WTC11 (cell line): ENCODE measurements around the gene LENEP. TPM values are rescaled to one million over a fixed set of nuclear protein-coding genes. Genes with fewer than 3 reads are reported as not detected.

Source experiments
- ATAC-seq: fragments of 200-7000 bp; cut with Tn5 transposase; 2 replicates; pipeline ENCODE4 v1.10.0; 2021; ENCODE audit warnings: mild to moderate bottlenecking, moderate library complexity
- CTCF ChIA-PET: fragments of 300-600 bp; sonication (Branson Sonifier 250); formaldehyde crosslinking; loops from one replicate; lab custom pipeline; 2021; ENCODE audit warnings: antibody characterized with exemption; lab: Charles Lee
- POLR2A ChIA-PET: fragments of 350-600 bp; sonication (Branson Sonifier 250); formaldehyde crosslinking; loops from one replicate; lab custom pipeline; 2021; ENCODE audit warnings: antibody characterized with exemption; lab: Charles Lee
- DNase-seq: peaks from one replicate; pipeline ENCODE4 v3.0.0; 2021; ENCODE audit warnings: low spot score
- H3K27ac Mint-ChIP-seq: 2 replicates; pipeline ENCODE4 v1.8.0; 2021; ENCODE audit warnings: mixed read lengths
- H3K27me3 Mint-ChIP-seq: 2 replicates; pipeline ENCODE4 v1.8.0; 2021; ENCODE audit warnings: low read depth, mild to moderate bottlenecking, moderate library complexity, mixed read lengths
- H3K36me3 Mint-ChIP-seq: 2 replicates; pipeline ENCODE4 v1.8.0; 2021; ENCODE audit warnings: mixed read lengths
- H3K4me1 Mint-ChIP-seq: 2 replicates; pipeline ENCODE4 v1.8.0; 2022; ENCODE audit warnings: mixed read lengths
- H3K4me3 Mint-ChIP-seq: 2 replicates; pipeline ENCODE4 v1.8.0; 2021; ENCODE audit warnings: mild to moderate bottlenecking, moderate library complexity, mixed read lengths
- H3K9me3 Mint-ChIP-seq: 2 replicates; pipeline ENCODE4 v1.8.0; 2021; ENCODE audit warnings: mixed read lengths
- ATF1 ChIP-seq: sonication (generic); formaldehyde crosslinking; IDR thresholded peaks from 2 replicates; pipeline ENCODE4 v1.8.1; 2023; ENCODE audit warnings: mild to moderate bottlenecking, moderate library complexity, missing genetic modification reagents
- ATF2 ChIP-seq: sonication (generic); formaldehyde crosslinking; IDR thresholded peaks from 2 replicates; pipeline ENCODE4 v1.8.1; 2022; ENCODE audit warnings: low read depth, missing genetic modification reagents, borderline replicate concordance
- ATF3 ChIP-seq: sonication (generic); formaldehyde crosslinking; conservative IDR thresholded peaks from 2 replicates; pipeline ENCODE4 v1.8.1; 2022; ENCODE audit warnings: mild to moderate bottlenecking, missing genetic modification reagents
- CBFB ChIP-seq: sonication (generic); formaldehyde crosslinking; IDR thresholded peaks from 2 replicates; pipeline ENCODE4 v1.8.1; 2022; ENCODE audit warnings: mild to moderate bottlenecking, low read depth, missing genetic modification reagents
- CREB1 ChIP-seq: sonication (generic); formaldehyde crosslinking; IDR thresholded peaks from 2 replicates; pipeline ENCODE4 v1.8.0; 2023; ENCODE audit warnings: mild to moderate bottlenecking, missing genetic modification reagents
- CTCF ChIP-seq: fragments of 200-600 bp; IDR thresholded peaks from 2 replicates; pipeline ENCODE4 v1.8.0; 2022; ENCODE audit warnings: antibody characterized with exemption
- E2F1 ChIP-seq: sonication (generic); formaldehyde crosslinking; IDR thresholded peaks from 2 replicates; pipeline ENCODE4 v1.8.0; 2022; ENCODE audit warnings: mild to moderate bottlenecking, missing genetic modification reagents
- E2F5 ChIP-seq: sonication (generic); formaldehyde crosslinking; IDR thresholded peaks from 2 replicates; pipeline ENCODE4 v1.8.1; 2022; ENCODE audit warnings: mild to moderate bottlenecking, moderate library complexity, missing genetic modification reagents
- EMX1 ChIP-seq: fragments of 250-450 bp; sonication (Bioruptor Pico); IDR thresholded peaks from 2 replicates; pipeline ENCODE4 v1.8.0; 2021; ENCODE audit warnings: mild to moderate bottlenecking
- GABPB1 ChIP-seq: sonication (generic); formaldehyde crosslinking; IDR thresholded peaks from 2 replicates; pipeline ENCODE4 v1.8.1; 2023; ENCODE audit warnings: mild to moderate bottlenecking, missing genetic modification reagents
- IRF2 ChIP-seq: sonication (generic); formaldehyde crosslinking; IDR thresholded peaks from 2 replicates; pipeline ENCODE4 v1.8.0; 2022; ENCODE audit warnings: low read depth, missing genetic modification reagents, borderline replicate concordance
- PRDM15 ChIP-seq: sonication (generic); formaldehyde crosslinking; IDR thresholded peaks from 2 replicates; pipeline ENCODE4 v1.8.0; 2022; ENCODE audit warnings: missing genetic modification reagents
- ZMAT4 ChIP-seq: fragments of 250-450 bp; sonication (Bioruptor Pico); IDR thresholded peaks from 2 replicates; pipeline ENCODE4 v1.9.0; 2021; ENCODE audit warnings: mild to moderate bottlenecking
- ZNF138 ChIP-seq: sonication (generic); formaldehyde crosslinking; conservative IDR thresholded peaks from 2 replicates; pipeline ENCODE4 v1.8.1; 2022; ENCODE audit warnings: mild to moderate bottlenecking, moderate library complexity, missing genetic modification reagents
- ZNF512 ChIP-seq: sonication (generic); formaldehyde crosslinking; IDR thresholded peaks from 2 replicates; pipeline ENCODE4 v1.8.1; 2022; ENCODE audit warnings: missing genetic modification reagents, borderline replicate concordance
- ZNF532 ChIP-seq: fragments of 250-450 bp; sonication (Bioruptor Pico); IDR thresholded peaks from 2 replicates; pipeline ENCODE4 v1.9.0; 2021; ENCODE audit warnings: mild to moderate bottlenecking, borderline replicate concordance
- total RNA-seq: library from RNA; stranded (reverse); gene quantifications from 3 replicates; pipeline ENCODE4 v1.2.3, GENCODE V29; 2021

Gene LENEP
- total RNA-seq, 1 experiment from 2014 or later: 1.2 TPM

GRCh38 chr1:154970631-154971340, 22.6 kb upstream of the LENEP start, which contains the start of gene SHC1 (continued):
- TF ChIP-seq ATF2 (CRISPR knock-in tag) (no peak), E2F5 (0 out of 2 replicates have a peak, but pooled peaks have one; percentile 35)

- POLR2A ChIA-PET: interaction anchor here (0.6 to 7.3 kb wide), 19 partner anchors 9 to 222 kb away, joined by 3 to 176 read pairs (median 4); partner anchors contain the start of genes FLAD1, KCNN3, KRTCAP2 and LENEP
- ATAC-seq (no peak), DNase-seq (no peak)
- no peak overlapping the region for H3K4me3 Mint-ChIP-seq
- no peaks in the 10 kb centered on the region for H3K9me3 Mint-ChIP-seq
- H3K36me3 Mint-ChIP-seq: peaks cover 20% of the 10 kb centered on the region
- H3K27ac Mint-ChIP-seq: no peak overlapping the region; the same call in 1 of the 2 replicates
- H3K27me3 Mint-ChIP-seq: no peaks in the 10 kb centered on the region
- H3K4me1 Mint-ChIP-seq: peaks cover 42% of the 10 kb centered on the region
- CTCF ChIA-PET: interaction anchor here (0.6 to 8.3 kb wide), 26 partner anchors 10 to 235 kb away, joined by 3 to 176 read pairs (median 8); partner anchors contain the start of genes ADAM15, EFNA4, FLAD1 and KRTCAP2
- TF ChIP-seq ZMAT4 (CRISPR knock-in tag) (no peak), ZNF532 (no peak), E2F1 (CRISPR knock-in tag) (no peak), GABPB1 (CRISPR knock-in tag) (0 out of 2 replicates have a peak, but pooled peaks have one; percentile 3), PRDM15 (CRISPR knock-in tag) (no peak), ATF3 (no peak), CREB1 (CRISPR knock-in tag) (no peak), ZNF138 (CRISPR knock-in tag) (no peak), EMX1 (CRISPR knock-in tag) (peak; percentile 64), CBFB (no peak), ZNF512 (CRISPR knock-in tag) (no peak), CTCF (no peak), ATF1 (CRISPR knock-in tag) (no peak), IRF2 (no peak)
Observed at GRCh38 chr1:154971341-154971998, 21.9 kb upstream of the LENEP start.
